ENCODE measurements around the gene TNNI3.

DNA sequence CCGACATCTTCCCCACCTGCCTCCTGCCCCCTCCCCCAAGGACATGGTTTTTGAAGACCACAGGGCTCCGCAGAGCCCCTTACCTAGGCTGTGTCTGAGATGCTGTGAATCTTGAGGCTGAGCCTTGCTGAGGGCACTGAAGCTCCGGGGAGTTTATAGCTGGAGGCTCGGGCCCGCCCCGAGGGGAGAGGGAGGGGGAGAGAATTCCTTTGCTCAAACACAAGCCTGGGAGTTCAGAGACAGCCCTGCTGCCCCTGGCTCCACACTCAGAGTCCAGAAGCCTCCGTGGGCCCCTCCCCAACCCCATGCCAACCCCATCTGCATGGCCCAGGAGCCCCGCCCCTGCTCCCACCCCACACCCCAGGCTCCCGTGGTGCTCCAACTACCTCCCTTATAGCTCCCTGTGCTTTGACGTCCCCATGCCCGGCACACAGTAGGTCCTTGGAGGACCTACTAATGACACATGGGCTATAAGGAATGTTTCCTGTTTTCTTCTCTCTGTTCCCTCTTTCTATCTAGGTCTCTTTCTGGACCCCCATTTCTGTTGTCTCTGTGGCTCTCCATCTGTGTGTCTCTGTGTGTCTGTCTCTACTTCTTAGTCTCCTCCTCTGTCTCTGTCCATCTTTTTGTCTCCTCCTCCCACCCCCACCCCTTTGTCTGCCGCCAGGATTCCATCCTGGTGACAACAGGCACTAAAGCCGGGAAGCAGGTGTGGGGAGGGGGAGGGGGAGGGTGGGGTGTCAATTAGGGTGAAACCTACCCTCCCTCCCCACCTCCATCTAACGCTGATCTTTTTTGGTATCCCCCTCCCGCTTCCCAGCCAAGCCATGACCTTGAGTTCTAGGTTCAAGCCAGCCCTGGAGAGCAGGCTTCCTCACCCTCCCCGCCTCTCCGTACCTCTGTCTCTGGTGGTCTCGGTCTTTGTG, 8.2 kb downstream of the TNNI3 start, which contains the start of gene TNNT1:
- TF ChIP-seq, protein P1, sequence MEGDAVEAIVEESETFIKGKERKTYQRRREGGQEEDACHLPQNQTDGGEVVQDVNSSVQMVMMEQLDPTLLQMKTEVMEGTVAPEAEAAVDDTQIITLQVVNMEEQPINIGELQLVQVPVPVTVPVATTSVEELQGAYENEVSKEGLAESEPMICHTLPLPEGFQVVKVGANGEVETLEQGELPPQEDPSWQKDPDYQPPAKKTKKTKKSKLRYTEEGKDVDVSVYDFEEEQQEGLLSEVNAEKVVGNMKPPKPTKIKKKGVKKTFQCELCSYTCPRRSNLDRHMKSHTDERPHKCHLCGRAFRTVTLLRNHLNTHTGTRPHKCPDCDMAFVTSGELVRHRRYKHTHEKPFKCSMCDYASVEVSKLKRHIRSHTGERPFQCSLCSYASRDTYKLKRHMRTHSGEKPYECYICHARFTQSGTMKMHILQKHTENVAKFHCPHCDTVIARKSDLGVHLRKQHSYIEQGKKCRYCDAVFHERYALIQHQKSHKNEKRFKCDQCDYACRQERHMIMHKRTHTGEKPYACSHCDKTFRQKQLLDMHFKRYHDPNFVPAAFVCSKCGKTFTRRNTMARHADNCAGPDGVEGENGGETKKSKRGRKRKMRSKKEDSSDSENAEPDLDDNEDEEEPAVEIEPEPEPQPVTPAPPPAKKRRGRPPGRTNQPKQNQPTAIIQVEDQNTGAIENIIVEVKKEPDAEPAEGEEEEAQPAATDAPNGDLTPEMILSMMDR (conservative IDR thresholded peaks at IDR 0.05; ENCODE audit: low read length), result no peak
- TF ChIP-seq EZH2phosphoT487 (IDR thresholded peaks at IDR 0.05; ENCODE audit: borderline replicate concordance, low read depth, low read length), result no peak

Measured in OCI-LY7 (cell line).